ENCODE measurements around the gene BTBD1. TPM values are rescaled to one million over a fixed set of nuclear protein-coding genes. Genes with fewer than 3 reads are reported as not detected.

BTBD1 gene
- total RNA-seq, 1 experiment from 2014 or later, result 80.0 TPM

DNA sequence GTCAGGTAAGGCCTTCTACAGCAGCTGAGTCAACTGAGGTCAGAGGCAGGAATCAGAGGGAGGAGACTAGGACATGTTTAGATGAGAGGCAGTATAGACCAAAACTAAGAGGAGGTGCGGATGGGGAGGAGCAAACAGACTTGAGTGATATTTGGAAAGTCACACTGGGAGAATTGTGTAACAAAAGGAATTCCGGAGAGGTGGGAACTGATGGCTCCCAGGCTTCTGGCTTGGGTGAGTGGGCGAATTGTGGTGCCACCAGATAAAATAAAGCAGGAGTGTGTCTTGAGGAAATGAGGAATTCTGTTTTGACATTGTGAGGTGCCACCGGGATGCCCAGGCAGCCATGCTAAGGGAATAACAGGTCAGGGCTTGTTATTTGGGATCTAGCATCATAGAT is 37.1 kb upstream of the BTBD1 start:
- no peaks in the 10 kb centered on the region; the same call in 1 of the 2 replicates for H3K27me3 ChIP-seq (ENCODE audit: insufficient read depth, low read length)
- intact Hi-C loops (cut with micrococcal nuclease), result no loop called here
- no peaks in the 10 kb centered on the region for H3K9me3 ChIP-seq (ENCODE audit: control insufficient read depth in 1 of 2, insufficient read depth in 1 of 2, low read depth in 1 of 2, low read length in 2 of 2)
- POLR2A ChIA-PET, result no interaction called here
- no peak overlapping the region for H3K9ac ChIP-seq (ENCODE audit: low read length)
- H2AFZ ChIP-seq (ENCODE audit: low read depth, low read length, poor library complexity, severe bottlenecking), result no peak overlapping the region
- RAD21 ChIA-PET (ENCODE audit: low non-redundant PET in 1 of 2, low total read pairs in 2 of 2, uncharacterized antibody in 2 of 2, unreplicated experiment in 2 of 2), result no interaction called here
- TF ChIP-seq CEBPB (IDR thresholded peaks at IDR 0.05; ENCODE audit: low read depth), result no peak
- TF ChIP-seq FOSL1 (IDR thresholded peaks at IDR 0.05; ENCODE audit: low read depth), result no peak
- TF ChIP-seq, protein P1, sequence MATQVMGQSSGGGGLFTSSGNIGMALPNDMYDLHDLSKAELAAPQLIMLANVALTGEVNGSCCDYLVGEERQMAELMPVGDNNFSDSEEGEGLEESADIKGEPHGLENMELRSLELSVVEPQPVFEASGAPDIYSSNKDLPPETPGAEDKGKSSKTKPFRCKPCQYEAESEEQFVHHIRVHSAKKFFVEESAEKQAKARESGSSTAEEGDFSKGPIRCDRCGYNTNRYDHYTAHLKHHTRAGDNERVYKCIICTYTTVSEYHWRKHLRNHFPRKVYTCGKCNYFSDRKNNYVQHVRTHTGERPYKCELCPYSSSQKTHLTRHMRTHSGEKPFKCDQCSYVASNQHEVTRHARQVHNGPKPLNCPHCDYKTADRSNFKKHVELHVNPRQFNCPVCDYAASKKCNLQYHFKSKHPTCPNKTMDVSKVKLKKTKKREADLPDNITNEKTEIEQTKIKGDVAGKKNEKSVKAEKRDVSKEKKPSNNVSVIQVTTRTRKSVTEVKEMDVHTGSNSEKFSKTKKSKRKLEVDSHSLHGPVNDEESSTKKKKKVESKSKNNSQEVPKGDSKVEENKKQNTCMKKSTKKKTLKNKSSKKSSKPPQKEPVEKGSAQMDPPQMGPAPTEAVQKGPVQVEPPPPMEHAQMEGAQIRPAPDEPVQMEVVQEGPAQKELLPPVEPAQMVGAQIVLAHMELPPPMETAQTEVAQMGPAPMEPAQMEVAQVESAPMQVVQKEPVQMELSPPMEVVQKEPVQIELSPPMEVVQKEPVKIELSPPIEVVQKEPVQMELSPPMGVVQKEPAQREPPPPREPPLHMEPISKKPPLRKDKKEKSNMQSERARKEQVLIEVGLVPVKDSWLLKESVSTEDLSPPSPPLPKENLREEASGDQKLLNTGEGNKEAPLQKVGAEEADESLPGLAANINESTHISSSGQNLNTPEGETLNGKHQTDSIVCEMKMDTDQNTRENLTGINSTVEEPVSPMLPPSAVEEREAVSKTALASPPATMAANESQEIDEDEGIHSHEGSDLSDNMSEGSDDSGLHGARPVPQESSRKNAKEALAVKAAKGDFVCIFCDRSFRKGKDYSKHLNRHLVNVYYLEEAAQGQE (IDR thresholded peaks at IDR 0.05; ENCODE audit: low read depth), result no peak
- TF ChIP-seq SRF (IDR thresholded peaks at IDR 0.05; ENCODE audit: low read depth), result no peak
- TF ChIP-seq, protein P2, sequence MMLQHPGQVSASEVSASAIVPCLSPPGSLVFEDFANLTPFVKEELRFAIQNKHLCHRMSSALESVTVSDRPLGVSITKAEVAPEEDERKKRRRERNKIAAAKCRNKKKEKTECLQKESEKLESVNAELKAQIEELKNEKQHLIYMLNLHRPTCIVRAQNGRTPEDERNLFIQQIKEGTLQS (IDR thresholded peaks at IDR 0.05), result no peak
- TF ChIP-seq YY1 (IDR thresholded peaks at IDR 0.05; ENCODE audit: extremely low read depth, insufficient replicate concordance, low read depth, low read length), result no peak
- TF ChIP-seq, protein P3, sequence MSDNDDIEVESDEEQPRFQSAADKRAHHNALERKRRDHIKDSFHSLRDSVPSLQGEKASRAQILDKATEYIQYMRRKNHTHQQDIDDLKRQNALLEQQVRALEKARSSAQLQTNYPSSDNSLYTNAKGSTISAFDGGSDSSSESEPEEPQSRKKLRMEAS (IDR thresholded peaks at IDR 0.05), result no peak
- no peaks in the 10 kb centered on the region for H3K79me2 ChIP-seq (ENCODE audit: insufficient read depth, low read length)
- no peaks in the 10 kb centered on the region for H3K36me3 ChIP-seq (ENCODE audit: control insufficient read depth in 1 of 2, insufficient read depth in 2 of 2, low read length in 2 of 2)
- H4K20me1 ChIP-seq (ENCODE audit: insufficient read depth), result no peaks in the 10 kb centered on the region
- no peak overlapping the region for H3K4me3 ChIP-seq (replicated peaks in 1 of 2; ENCODE audit: low read depth in 1 of 2, low read length in 2 of 2)
- no peak overlapping the region for H3K4me2 ChIP-seq (ENCODE audit: low read length)
- no peak overlapping the region for H3K27ac ChIP-seq (ENCODE audit: low read depth, low read length)
- no peak for DNase-seq (ENCODE audit: low read depth, low spot score)
- H3K9me2 ChIP-seq (ENCODE audit: insufficient read depth), result no peaks in the 10 kb centered on the region
- ATAC-seq, result no peak
- CTCF ChIA-PET, result no interaction called here
- no peaks in the 10 kb centered on the region for H3K4me1 ChIP-seq (ENCODE audit: control insufficient read depth in 1 of 2, insufficient read depth in 2 of 2, low read length in 2 of 2)
- no TSS peak for BruUV-seq (replicated peaks)

Data from HCT116 (cell line).